ENCODE results near the gene RBL2. TPM values are rescaled to one million over a fixed set of nuclear protein-coding genes. Genes with fewer than 3 reads are reported as not detected.

The RBL2 gene
- total and polyA plus RNA-seq, 2 of the 8 experiments (the other 6 are each of a cell fraction or from before 2014, with no cell fraction given), result 13.9 to 22.1 TPM

DNA sequence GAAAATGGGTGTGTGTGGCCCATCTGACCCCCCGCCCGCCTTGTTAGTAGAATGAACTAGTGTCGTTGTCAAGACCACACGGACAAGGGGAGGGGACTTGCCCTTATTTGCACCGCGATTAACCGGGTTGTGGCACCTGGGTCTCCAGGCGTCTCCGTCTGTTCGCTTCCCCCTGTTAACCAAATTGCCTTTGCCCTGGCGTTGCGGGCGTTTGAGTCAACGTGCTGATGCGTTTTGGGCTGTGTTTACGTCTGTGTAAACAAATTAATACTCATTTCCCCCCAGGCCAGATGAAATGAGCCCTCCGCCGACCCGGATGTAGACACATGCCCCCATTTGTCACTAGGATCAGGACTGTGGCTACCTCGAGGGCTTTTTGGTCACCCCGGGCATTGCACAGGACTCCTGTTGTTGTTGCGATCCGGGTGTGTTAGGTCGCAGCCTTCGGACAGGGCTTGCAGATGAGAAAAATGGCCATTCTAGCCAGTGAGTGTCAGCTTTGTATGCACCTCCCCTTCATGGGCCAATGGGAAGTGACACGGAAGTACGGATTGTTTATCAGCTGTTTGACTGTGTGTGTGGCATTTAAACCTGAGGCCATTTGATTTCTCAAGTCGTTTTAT is 906 bp downstream of the RBL2 start:
- Histone ChIP-seq H3K27ac (ENCODE audit: low read depth, low read length) (peak overlapping the region; percentile 58; the same call in 1 of the 2 replicates), H2BK15ac (ENCODE audit: low read length) (peak overlapping the region; percentile 37; the same call in 1 of the 2 replicates)
- CTCF ChIA-PET (ENCODE audit: partially characterized antibody), result no interaction called here
- peak; percentile 22 for TF ChIP-seq ASH2L (IDR thresholded peaks at IDR 0.05; ENCODE audit: low read length)
- TF ChIP-seq YY1 (IDR thresholded peaks at IDR 0.05; ENCODE audit: low read depth, low read length), result 0 out of 2 replicates have a peak, but pooled peaks have one; percentile 38
- TF ChIP-seq SIN3A (conservative IDR thresholded peaks at IDR 0.05 in 1 of 2, IDR thresholded peaks at IDR 0.05 in 1 of 2; ENCODE audit: low read depth in 1 of 2, low read length in 2 of 2), result peak; percentile 30 to 95; a peak in 3 of 4 replicates
- TF ChIP-seq, protein P1, sequence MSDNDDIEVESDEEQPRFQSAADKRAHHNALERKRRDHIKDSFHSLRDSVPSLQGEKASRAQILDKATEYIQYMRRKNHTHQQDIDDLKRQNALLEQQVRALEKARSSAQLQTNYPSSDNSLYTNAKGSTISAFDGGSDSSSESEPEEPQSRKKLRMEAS (IDR thresholded peaks at IDR 0.05), result no peak
- TF ChIP-seq, protein P2, sequence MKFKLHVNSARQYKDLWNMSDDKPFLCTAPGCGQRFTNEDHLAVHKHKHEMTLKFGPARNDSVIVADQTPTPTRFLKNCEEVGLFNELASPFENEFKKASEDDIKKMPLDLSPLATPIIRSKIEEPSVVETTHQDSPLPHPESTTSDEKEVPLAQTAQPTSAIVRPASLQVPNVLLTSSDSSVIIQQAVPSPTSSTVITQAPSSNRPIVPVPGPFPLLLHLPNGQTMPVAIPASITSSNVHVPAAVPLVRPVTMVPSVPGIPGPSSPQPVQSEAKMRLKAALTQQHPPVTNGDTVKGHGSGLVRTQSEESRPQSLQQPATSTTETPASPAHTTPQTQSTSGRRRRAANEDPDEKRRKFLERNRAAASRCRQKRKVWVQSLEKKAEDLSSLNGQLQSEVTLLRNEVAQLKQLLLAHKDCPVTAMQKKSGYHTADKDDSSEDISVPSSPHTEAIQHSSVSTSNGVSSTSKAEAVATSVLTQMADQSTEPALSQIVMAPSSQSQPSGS (IDR thresholded peaks at IDR 0.05; ENCODE audit: low read length), result no peak
- TF ChIP-seq E2F6 (IDR thresholded peaks at IDR 0.05), result no peak
- TF ChIP-seq CEBPB (IDR thresholded peaks at IDR 0.05; ENCODE audit: low read depth, low read length), result no peak
- TF ChIP-seq EZH2 (IDR thresholded peaks at IDR 0.05; ENCODE audit: low read depth, low read length, severe bottlenecking), result no peak

More for the DNA sequence above, 906 bp downstream of the RBL2 start:
- Histone ChIP-seq H3K9ac (replicated peaks in 1 of 4; ENCODE audit: extremely low read depth in 1 of 4, low read depth in 3 of 4, low read length in 3 of 4) (peak overlapping the region in 3 of 4 experiments; percentile 75 to 86 (median 85); a peak in 6 of 7 replicates), H2BK12ac (ENCODE audit: low read depth, low read length) (no peak overlapping the region; the same call in 1 of the 2 replicates), H3K4me3 (ENCODE audit: extremely low read depth in 1 of 4, insufficient read depth in 2 of 4, low read depth in 3 of 4, low read length in 4 of 4) (peak overlapping the region; percentile 88 to 96 (median 94)), H3K4ac (replicated peaks; ENCODE audit: insufficient read length, low read depth, low read length) (peak overlapping the region; percentile 54), H2BK120ac (replicated peaks; ENCODE audit: low read depth, low read length) (no peak overlapping the region), H3K79me2 (ENCODE audit: control insufficient read depth in 1 of 2, insufficient read depth in 2 of 2, low read length in 2 of 2) (peaks cover 7 to 40% of the 10 kb centered on the region in 2 experiments), H3K27me3 (replicated peaks in 1 of 4; ENCODE audit: control insufficient read depth in 3 of 4, extremely low read depth in 1 of 4, insufficient read depth in 3 of 4, low read length in 3 of 4) (no peaks in the 10 kb centered on the region), H4K91ac (replicated peaks; ENCODE audit: insufficient read length, low read length) (no peak overlapping the region), H3K4me1 (replicated peaks in 1 of 4; ENCODE audit: control insufficient read depth in 3 of 4, insufficient read depth in 4 of 4, low read length in 3 of 4) (peaks cover 0 to 4% (median 3%) of the 10 kb centered on the region in 4 experiments; a peak in 5 of 7 replicates), H2BK5ac (ENCODE audit: low read depth, low read length) (peak overlapping the region; percentile 82), H4K20me1 (replicated peaks in 1 of 2; ENCODE audit: control insufficient read depth in 1 of 2, insufficient read depth in 2 of 2, low read length in 2 of 2) (peaks cover 0 to 10% of the 10 kb centered on the region in 2 experiments), H3K56ac (replicated peaks; ENCODE audit: insufficient read length, low read depth, low read length) (no peak overlapping the region), H2AFZ (ENCODE audit: low read length) (no peak overlapping the region; the same call in 1 of the 2 replicates), H3K4me2 (ENCODE audit: insufficient read depth in 1 of 2, low read depth in 2 of 2, low read length in 2 of 2) (peak overlapping the region; percentile 79 to 92), H3K23me2 (ENCODE audit: low read depth, low read length) (peaks cover 8% of the 10 kb centered on the region), H4K5ac (ENCODE audit: insufficient read length, low read depth, low read length) (no peak overlapping the region), H3K9me3 (ENCODE audit: insufficient read depth in 2 of 2, low read depth in 1 of 2, low read length in 1 of 2) (no peaks in the 10 kb centered on the region), H3K79me1 (ENCODE audit: low read depth, low read length) (peaks cover 2% of the 10 kb centered on the region), H3K23ac (ENCODE audit: insufficient read length) (no peak overlapping the region), H3K36me3 (ENCODE audit: control insufficient read depth in 2 of 4, insufficient read depth in 4 of 4, low read length in 3 of 4) (peaks cover 0 to 5% (median 0%) of the 10 kb centered on the region in 4 experiments; a peak in 2 of 8 replicates), H3K14ac (ENCODE audit: insufficient read length) (no peak overlapping the region), H2AK5ac (ENCODE audit: low read depth, low read length) (no peak overlapping the region), H2BK20ac (ENCODE audit: low read length) (no peak overlapping the region), H4K8ac (ENCODE audit: extremely low read depth, insufficient read depth, low read length) (peak overlapping the region; percentile 96), H3K18ac (ENCODE audit: extremely low read depth, low read length) (no peak overlapping the region)
- peak; percentile 66 for FAIRE-seq
- DNase-seq (ENCODE audit: low read depth in 1 of 2, low spot score in 2 of 2), result peak in 1 of 2 experiments; percentile 53
- POLR2A ChIA-PET (ENCODE audit: partially characterized antibody), result interaction anchor here (0.9 to 1.5 kb wide), 2 partner anchors 10 to 68 kb away, joined by 3 to 4 read pairs; partner anchors contain the start of gene AKTIP
- 2% methylated on average over 28 of the region's 28 CpGs; no CpG with 5 or more reads in 1 of the 2 experiments for WGBS, 2 experiments (ENCODE audit: extremely low coverage in 1 of 2, insufficient coverage in 1 of 2, insufficient read length in 1 of 2, insufficient replicate concordance in 2 of 2, low coverage in 1 of 2, low lambda C conversion rate in 2 of 2, missing lambda C conversion rate in 1 of 2)
